K562 (cell line): ENCODE data around the gene RBM22. TPM values are rescaled to one million over a fixed set of nuclear protein-coding genes. Genes with fewer than 3 reads are reported as not detected.

ENCODE experiments used
- HMGN3 ChIP-seq: IDR thresholded peaks from 2 replicates; pipeline ENCODE4 v1.6.1; 2011; ENCODE audit warnings: borderline replicate concordance, low read depth, mild to moderate bottlenecking, mixed read lengths, low read length; ENCODE audit not compliant: insufficient read length; ENCODE audit errors: extremely low read depth
- NCOA4 ChIP-seq: fragments of 450-650 bp; IDR thresholded peaks from 2 replicates; pipeline ENCODE4 v1.6.1; 2018; ENCODE audit warnings: mild to moderate bottlenecking; ENCODE audit not compliant: partially characterized antibody
- SMAD4 ChIP-seq: fragments of 250-450 bp; sonication (Bioruptor Pico); conservative IDR thresholded peaks from 2 replicates; pipeline ENCODE4 v1.8.0; 2021; ENCODE audit warnings: inconsistent platforms, mild to moderate bottlenecking, moderate library complexity
- polyA plus RNA-seq, 8 experiments: library from polyadenylated mRNA; depleted of rRNA in 4 of 8; stranded (reverse) in 5 of 8; unstranded in 3 of 8; fragments of >200 nt; fragmentation: Nextera tagmentation in 2 of 8; fragmentation: Illumina TruSeq in 1 of 8; extraction: Ambion mirVana in 2 of 8; extraction: Trizol in 1 of 8; gene quantifications; 2 replicates each; pipeline versions ENCODE4 v1.2.1 to v1.2.3, GENCODE V29; 2011 to 2014; ENCODE audit warnings: inconsistent platforms in 1 of 8, missing spikeins in 1 of 8
- total RNA-seq, 7 experiments: library from RNA; depleted of rRNA in 6 of 7; stranded (reverse); fragments of >200 nt in 6 of 7; fragmentation: Illumina TruSeq in 2 of 7; extraction: Trizol in 2 of 7; gene quantifications; 2 replicates each; pipeline versions ENCODE4 v1.2.1 to v1.2.3, GENCODE V29; 2011 to 2021; ENCODE audit warnings: low replicate concordance in 1 of 7
- TF ChIP-seq, protein P1 (sequence below), 2 experiments: fragments of 450-650 bp in 1 of 2; sonication (generic) in 1 of 2; formaldehyde crosslinking in 1 of 2; IDR thresholded peaks; 2 replicates each; pipeline versions ENCODE4 v1.7.1 to v1.9.0; 2016 to 2022; ENCODE audit warnings: inconsistent platforms in 1 of 2, mild to moderate bottlenecking in 1 of 2, missing genetic modification reagents in 1 of 2
- TF ChIP-seq, protein P2 (sequence below): sonication (generic); formaldehyde crosslinking; IDR thresholded peaks from 2 replicates; pipeline ENCODE4 v1.4.0; 2020; ENCODE audit warnings: mild to moderate bottlenecking, missing genetic modification reagents
- TF ChIP-seq, protein P3 (sequence below): fragments of 450-650 bp; IDR thresholded peaks from 2 replicates; pipeline ENCODE4 v1.7.1; 2018; ENCODE audit warnings: mild to moderate bottlenecking, low read depth; ENCODE audit not compliant: partially characterized antibody

Gene RBM22
- total and polyA plus RNA-seq, 9 of the 15 experiments (the other 6 are each of a cell fraction or from before 2014, with no cell fraction given): 31.3 to 82.2 (median 44.8) TPM

GRCh38 chr5:150656191-150657132 lies 44.4 kb downstream of the RBM22 start (continued):
- TF ChIP-seq, protein P1, sequence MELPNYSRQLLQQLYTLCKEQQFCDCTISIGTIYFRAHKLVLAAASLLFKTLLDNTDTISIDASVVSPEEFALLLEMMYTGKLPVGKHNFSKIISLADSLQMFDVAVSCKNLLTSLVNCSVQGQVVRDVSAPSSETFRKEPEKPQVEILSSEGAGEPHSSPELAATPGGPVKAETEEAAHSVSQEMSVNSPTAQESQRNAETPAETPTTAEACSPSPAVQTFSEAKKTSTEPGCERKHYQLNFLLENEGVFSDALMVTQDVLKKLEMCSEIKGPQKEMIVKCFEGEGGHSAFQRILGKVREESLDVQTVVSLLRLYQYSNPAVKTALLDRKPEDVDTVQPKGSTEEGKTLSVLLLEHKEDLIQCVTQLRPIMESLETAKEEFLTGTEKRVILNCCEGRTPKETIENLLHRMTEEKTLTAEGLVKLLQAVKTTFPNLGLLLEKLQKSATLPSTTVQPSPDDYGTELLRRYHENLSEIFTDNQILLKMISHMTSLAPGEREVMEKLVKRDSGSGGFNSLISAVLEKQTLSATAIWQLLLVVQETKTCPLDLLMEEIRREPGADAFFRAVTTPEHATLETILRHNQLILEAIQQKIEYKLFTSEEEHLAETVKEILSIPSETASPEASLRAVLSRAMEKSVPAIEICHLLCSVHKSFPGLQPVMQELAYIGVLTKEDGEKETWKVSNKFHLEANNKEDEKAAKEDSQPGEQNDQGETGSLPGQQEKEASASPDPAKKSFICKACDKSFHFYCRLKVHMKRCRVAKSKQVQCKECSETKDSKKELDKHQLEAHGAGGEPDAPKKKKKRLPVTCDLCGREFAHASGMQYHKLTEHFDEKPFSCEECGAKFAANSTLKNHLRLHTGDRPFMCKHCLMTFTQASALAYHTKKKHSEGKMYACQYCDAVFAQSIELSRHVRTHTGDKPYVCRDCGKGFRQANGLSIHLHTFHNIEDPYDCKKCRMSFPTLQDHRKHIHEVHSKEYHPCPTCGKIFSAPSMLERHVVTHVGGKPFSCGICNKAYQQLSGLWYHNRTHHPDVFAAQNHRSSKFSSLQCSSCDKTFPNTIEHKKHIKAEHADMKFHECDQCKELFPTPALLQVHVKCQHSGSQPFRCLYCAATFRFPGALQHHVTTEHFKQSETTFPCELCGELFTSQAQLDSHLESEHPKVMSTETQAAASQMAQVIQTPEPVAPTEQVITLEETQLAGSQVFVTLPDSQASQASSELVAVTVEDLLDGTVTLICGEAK (IDR thresholded peaks at IDR 0.05): peak; percentile 27; the same call in 1 of the 2 replicates
- TF ChIP-seq, protein P1 (CRISPR knock-in tag; IDR thresholded peaks at IDR 0.05): no peak
- TF ChIP-seq NCOA4 (no peak), SMAD4 (CRISPR knock-in tag) (peak; percentile 67; the same call in 1 of the 2 replicates), HMGN3 (peak; percentile 83)
- TF ChIP-seq, protein P2, sequence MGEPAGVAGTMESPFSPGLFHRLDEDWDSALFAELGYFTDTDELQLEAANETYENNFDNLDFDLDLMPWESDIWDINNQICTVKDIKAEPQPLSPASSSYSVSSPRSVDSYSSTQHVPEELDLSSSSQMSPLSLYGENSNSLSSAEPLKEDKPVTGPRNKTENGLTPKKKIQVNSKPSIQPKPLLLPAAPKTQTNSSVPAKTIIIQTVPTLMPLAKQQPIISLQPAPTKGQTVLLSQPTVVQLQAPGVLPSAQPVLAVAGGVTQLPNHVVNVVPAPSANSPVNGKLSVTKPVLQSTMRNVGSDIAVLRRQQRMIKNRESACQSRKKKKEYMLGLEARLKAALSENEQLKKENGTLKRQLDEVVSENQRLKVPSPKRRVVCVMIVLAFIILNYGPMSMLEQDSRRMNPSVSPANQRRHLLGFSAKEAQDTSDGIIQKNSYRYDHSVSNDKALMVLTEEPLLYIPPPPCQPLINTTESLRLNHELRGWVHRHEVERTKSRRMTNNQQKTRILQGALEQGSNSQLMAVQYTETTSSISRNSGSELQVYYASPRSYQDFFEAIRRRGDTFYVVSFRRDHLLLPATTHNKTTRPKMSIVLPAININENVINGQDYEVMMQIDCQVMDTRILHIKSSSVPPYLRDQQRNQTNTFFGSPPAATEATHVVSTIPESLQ: 0 out of 2 replicates have a peak, but pooled peaks have one; percentile 77
- TF ChIP-seq, protein P3, sequence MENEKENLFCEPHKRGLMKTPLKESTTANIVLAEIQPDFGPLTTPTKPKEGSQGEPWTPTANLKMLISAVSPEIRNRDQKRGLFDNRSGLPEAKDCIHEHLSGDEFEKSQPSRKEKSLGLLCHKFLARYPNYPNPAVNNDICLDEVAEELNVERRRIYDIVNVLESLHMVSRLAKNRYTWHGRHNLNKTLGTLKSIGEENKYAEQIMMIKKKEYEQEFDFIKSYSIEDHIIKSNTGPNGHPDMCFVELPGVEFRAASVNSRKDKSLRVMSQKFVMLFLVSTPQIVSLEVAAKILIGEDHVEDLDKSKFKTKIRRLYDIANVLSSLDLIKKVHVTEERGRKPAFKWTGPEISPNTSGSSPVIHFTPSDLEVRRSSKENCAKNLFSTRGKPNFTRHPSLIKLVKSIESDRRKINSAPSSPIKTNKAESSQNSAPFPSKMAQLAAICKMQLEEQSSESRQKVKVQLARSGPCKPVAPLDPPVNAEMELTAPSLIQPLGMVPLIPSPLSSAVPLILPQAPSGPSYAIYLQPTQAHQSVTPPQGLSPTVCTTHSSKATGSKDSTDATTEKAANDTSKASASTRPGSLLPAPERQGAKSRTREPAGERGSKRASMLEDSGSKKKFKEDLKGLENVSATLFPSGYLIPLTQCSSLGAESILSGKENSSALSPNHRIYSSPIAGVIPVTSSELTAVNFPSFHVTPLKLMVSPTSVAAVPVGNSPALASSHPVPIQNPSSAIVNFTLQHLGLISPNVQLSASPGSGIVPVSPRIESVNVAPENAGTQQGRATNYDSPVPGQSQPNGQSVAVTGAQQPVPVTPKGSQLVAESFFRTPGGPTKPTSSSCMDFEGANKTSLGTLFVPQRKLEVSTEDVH: peak; percentile 48
